Renal cortical epithelial cell (primary cell): ENCODE measurements around the gene MBP. TPM values are rescaled to one million over a fixed set of nuclear protein-coding genes. Genes with fewer than 3 reads are reported as not detected.

ENCODE experiments used
- DNase-seq: peaks from one replicate; pipeline ENCODE4 v3.0.0-alpha.2; 2011; ENCODE audit warnings: low read depth
- total RNA-seq: library from RNA; depleted of rRNA; stranded (reverse); fragments of >200 nt; gene quantifications from 2 replicates; pipeline ENCODE4 v1.2.3, GENCODE V29; 2014

Gene MBP
- 28.8 and 34.0 TPM in 2 replicates for total RNA-seq

DNA sequence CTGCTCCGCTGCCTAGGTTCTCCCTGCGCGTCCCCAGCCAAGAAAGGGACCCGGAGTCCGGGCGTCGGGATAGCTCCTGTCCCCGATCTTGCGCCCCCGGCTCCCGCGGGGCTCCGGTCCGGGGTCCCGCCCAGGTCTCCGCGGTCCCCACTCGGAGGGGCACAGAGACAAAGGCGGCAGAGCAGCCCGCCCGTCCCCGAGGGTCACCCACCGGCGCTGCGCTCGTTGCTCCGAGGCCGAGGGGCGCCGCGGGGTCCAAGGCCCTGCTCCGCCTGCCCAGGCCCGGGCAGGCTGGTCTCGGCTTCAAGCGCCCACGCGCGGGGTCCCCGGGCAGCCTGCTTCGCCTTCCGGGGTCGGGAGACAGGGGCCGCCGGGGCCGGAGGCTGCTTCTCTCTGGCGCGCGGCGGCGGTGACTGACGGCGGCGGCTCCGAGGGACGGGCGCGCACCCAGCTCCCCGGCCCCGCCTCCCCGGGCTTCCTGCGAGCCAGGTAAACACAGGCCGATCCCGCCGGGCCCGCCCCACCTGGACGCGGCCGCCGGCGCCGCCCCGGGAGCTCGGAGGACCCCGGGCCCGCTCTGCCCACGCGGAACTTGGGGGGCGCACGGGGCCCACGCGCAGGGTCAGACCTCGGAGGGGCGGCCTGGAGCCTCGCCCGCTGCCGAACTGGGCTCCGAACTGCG lies at the start of gene MBP:
Gene MBP (minus strand): TSS at position 415 of the 682 bp plus-strand sequence. CDS start 27,522 bp downstream, outside the sequence.
- no peak for DNase-seq

DNA sequence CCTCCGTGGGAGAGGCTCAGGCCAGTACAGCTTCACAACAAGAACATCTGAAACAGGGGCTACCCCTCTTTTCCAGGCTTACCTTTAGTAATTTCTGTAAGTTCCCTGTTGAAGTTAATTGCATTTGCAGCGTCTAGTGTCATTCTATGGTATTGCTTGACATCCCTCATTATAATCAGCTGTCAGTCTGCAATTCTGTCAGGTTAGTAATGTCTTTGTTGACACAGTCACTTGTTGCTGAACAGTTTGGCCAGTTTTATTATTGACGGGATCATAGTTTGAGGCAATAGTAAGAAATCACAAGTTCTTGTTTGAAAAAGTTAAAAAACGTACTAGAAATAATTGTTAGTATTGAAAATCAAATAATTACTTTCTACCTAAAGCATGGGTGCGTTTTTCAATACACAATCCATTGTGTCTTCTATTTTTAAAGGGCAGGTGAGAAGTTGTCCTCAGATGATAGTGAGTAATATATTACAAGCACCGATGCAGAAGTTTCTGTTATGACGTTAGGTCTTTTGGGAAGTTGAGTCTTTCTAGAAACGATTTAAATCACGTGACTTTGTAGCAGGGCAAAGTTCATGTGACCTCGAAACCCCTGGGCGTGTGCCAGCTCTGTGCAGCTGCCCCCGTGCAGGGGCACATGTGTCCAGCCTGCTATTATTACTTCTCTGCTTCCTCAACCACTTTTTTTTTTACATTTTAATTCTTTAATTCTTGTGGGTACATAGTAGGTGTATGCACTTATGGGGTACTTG lies 49.5 kb upstream of the MBP start:
- DNase-seq = no peak

DNA sequence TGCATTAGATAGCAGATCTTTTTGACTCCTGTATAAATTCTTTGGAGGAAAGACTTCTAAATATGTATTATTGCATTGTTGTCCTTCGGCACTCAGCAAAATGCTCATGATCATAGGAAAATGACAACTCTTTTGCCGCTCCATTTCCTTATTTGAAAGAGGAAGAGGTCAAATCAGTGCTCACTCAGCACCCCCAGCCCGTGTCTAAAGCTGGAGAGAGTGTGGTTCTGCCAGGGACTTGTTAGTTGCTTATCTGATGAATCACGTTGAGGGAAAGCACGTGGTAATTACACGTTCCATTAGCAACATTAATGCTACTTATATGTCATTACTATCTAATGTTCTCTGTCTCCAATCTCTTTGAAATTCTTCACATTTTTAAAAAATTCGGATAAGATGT lies 46.0 kb upstream of the MBP start:
- DNase-seq = no peak

DNA sequence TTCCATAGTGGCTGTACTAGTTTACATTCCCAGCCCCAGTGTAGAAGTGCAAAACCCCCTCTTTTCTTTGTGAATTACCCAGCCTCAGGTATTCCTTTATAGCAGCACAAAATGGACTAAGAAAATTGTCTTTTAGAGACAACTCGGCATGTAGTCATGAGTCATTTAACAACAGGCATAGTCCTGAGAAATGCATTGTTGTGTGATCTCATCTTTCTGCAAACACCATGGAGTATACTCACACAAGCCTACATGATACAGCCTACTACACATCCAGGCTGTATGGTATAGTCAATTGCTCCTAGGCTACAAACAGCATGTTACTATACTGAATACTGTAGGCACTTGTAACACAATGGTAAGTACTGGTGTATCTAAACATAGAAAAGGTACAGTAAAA lies 44.4 kb upstream of the MBP start:
- DNase-seq = peak; percentile 50

DNA sequence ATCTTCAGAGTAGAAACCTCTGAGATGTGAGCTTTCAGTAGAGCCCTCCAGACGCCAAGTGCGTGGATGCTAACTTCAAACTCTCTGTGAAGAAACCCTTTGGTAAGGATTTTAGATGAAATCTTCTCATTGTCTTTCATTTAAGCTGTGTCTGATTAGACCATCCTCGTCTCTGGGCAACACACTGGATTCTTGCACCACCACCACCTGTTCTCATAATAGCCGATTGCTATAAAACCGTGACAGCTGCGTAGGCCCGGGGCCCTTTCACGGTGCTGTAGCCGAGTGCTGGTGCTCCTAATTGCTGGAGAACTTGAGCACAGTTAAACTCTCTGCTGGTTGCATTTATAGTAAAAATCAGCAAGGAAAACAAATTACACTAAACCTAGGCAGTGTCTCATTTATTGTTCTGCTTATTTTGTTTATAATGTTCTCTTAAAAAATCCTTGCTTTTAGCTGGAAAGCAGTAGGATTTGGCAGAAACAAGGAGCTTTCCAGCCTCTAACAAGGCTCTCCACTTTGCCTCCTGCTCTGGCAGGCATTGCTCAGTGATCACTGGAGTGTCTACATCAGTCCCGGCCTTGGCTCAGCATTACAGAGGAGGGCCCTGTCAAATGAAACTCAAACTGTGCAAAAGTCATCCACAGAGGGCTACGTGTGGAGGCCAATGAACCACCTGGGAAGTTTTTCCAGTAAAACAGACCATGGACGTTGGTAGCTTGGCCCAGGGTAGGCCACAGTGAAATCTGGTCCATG lies 40.9 kb upstream of the MBP start:
- DNase-seq = no peak

DNA sequence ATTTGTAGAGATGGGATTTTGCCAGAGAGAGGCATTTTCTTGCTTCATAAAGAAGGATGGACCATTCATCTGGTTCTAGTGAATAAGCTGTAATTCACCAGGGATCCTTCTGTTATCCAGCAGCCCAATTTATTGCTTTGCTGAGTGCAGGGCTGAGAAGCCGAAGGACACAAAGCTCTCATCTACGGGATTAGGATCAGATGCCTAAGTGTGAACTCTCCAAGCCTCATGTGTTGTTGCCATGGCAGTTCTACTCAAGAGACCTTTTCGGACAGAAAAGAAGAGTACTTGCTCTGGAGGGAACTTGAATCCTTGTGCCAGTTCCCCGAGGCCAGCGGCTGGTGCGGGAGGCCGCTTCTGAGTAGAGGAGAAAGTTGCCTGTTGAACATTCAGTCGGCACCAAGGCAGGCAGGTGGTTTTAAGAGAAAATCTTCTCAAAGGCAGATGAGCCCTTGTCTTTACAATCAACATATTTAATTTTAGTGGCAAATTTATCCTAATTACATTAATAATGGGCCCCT lies 38.4 kb upstream of the MBP start:
- DNase-seq = no peak

DNA sequence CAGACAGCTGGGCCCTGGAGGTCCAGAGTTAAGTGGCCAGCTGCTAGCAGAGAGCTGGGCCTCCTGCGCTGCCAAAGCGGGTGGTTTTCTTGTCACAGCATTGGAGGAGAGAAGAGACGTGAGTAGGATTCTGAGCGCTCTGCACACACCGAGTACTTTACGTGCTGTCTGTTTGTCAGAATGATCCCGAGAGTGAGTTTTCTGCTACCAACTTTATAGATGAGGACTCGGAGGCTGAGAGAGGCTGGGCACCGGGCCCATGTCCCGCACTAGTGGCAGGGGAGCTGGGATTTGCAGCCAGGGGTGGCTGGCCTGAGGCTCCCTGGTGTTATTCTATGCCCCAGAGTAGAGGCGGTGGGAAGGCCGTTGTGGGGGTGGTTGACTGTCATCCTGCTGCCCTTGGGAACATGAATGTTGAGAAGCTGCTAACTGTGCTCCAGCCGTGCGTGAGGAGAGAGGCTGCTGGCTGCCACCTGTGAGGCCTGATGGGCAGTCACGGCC lies 36.3 kb upstream of the MBP start:
- DNase-seq = no peak

DNA sequence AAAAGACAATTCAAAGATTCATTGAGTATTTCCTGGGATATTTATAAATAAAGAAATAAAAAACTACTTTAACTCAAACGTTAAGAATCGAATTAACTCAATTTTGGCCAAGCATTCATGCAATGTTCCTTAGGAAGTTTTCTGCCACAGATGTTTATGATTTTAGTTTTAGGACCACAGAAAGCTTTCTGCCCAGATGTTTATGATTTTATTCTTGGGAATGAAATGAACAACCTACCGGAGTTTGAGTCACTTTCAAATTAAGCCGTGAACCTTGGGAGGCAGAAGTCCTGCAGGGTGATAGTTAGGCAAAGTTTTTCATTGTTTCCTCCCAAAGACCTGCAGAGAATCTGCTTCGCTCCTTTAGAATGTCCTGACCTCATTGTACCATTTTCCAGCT lies 34.7 kb upstream of the MBP start:
- no peak for DNase-seq

DNA sequence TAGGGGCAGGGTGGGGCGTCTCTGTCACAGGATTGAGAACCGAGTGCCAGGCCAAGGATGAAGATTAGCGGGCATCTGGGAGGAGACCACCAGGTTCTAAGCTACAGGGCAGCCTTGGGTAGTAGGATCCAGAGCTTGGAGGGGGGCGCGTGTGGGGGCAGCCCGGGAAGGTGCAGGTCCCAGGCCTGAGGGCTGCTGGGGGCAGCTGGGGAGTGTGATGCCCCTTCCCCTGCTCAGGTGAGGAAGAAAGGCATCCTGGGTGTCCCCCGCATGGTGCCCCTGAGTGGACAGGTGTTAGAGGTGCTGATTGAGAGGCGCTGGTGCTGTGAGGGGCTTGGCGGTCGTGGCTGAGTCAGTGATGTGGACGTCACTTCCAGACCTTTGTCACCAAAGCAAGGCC lies 33.9 kb upstream of the MBP start:
- no peak for DNase-seq

DNA sequence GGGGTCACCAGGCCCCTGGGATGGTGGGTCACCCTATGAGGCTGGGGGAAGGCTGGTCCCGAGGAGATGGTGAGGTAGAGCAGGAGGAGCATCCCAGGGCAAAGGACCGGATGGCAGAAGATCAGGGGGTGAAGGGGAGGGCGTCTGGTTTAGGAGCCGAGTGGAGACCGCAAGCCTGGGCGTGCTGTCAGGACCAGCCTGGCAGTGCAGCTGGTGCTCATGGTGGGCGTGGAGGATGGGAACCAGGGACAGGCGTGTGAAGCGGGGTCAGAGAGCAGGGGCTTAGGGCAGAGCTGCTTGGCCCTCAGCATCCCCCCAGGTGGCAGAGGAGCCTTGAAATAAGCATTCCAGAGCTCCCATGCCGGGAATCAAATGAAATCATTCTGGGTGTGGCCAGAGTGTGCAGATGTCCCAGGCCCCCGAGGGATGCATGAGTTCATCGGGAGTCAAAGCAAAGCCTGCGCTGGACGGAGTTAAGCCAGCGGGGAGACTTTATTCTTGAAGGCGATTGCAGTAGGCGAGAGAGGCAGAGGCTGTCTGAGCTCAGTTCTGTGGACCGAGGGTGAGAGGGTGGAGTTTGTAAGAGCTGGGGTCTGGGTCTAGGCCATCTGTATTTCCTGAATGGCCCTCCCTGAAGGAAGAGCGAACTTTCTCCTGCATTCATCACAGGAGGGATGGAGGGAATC lies 33.1 kb upstream of the MBP start:
- no peak for DNase-seq

DNA sequence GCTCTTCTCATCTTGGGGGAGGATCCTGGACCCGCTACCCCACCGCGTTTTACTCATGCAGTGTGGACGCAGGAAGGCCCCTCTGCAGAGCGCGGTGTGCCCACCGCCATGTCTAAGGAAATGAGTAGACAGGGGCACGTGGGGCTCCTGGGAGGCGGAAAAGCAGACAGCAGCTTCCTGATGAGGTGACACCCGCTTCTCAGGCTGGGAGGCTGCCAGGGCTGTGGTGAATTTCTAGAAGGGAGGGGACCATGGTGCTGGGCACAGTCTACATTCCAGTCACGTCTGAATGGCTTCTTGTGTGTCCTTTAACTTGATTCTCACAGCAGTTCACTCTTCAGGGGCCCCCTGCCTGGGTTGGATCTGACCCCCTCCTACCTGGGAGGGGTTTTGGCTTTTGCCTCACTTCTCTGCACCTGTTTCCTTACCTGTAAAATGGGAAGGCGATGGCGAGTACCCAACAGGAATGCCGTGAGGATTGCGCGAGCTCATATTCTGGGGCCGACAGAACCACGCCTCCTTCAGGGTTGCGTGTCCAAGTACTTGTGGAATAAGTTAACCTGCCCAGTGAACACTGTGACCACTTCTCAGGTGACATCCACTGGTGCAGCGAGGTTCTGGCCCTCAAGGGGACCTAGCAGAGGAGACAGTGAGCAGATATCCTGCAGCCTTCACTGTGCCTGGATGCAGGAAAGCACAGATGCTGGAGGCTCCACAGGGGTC lies 32.3 kb upstream of the MBP start:
- DNase-seq = peak; percentile 51

DNA sequence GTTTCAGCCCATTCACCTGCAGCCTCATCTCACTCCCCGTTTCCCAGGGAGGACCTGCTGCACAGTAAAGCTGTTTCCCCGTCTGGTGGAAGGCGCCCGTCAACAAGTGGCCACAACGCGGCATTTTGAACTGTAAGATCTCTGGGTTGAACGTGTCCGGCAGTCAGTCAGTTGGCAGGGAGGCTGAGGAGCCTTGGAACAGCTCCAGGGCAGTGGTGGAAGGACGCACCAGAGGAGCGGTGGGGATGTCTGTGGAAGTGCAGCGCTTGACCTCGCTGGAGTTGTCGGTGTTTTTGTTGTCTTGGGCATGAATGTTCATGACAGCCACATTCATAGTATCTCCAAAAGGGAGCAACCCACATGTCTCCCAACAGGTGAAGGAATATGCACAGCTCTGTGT lies 31.4 kb upstream of the MBP start:
- DNase-seq = no peak

DNA sequence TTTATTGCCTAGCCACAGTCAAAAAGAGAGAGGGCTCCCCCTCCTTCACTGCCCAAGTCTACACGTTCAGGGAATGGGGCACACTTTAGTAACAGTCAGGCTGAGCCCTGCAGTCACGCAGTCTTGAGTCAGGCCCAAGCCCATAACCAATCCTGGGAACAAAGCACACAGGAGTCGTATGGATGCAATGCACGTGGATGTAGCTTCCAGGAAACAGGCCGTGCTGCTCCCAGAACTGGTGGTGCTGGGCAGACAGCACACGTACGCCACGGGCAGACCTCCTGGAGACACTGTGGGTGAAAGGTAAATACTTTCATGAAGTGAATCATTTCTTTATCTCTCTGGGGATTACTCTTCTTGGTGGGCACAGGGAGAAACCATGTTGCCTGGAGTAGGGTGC lies 30.0 kb upstream of the MBP start:
- DNase-seq = no peak

DNA sequence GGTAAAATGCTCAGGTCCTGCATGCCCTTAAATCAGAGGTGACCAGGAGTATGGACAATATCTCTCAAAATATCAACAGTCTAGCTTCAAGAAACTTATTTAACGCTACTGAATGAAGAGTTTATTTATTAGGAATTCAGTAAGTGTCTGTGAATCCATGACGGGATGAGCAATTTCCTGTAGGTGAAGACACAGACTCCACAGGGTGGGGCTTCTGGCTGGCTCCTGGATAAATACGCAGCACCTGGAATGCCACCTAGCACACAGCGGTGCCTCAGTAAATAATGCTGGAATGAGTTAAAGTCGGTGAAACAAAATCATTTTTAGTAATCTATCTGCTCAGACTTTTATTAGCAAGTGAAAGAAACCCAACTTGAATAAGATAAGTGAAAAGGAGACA lies 29.4 kb upstream of the MBP start:
- DNase-seq = no peak

DNA sequence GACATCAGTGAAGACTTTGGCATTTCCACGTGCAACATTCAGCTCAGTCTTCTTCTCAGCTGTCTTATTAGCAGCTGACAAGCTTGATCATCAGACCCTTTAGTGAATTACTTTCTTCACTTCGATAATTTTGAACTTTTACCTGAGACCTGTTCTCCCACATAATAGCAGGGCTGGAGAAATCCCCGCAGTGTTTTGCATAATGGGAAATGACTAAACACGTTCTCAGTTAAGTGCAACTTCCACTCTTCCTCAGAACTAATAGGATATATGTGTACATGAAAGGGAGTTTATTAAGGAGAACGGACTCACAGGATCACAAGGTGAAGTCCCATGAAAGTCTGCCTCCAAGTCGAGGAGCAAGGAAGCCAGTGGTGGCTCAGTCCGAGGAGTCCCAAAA lies 28.8 kb upstream of the MBP start:
- no peak for DNase-seq

DNA sequence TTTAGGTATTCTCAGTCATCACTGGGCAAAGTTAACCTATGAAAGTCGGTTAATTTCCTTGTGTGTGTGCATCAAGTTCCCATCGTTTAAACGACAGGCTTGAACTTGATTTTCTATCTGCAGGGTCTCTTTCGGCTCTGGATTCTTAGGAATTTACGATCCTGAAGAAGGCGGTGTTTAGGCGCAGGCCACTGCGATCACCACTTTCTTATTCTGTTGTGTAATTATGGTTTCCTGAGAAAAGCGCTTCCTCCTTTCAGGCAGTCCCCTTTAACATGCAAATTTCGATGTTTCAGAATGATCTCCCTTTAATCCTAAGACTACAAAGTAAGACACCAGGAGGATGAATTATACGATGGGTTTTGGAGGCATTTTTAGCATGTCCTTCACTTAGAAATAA lies 27.9 kb upstream of the MBP start:
- DNase-seq = no peak

DNA sequence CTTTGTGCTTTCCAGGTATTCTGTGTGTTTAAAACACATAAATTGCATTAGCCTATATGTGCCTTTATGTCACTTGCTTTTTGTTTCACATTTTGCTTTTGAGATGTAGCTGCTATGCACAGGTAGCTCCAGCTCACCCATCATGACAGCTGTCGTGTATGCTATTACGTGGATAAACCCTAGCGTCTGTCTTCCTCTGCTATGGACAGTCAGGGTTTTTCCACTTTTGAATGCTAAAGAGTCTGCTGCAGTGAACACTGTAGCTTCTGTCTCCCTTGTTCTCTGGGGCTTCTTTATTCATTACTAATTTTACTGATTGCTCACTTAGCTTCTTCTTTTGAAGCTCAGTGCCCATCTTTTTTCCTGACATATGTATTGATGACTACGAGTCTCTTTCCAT lies 24.7 kb upstream of the MBP start:
- DNase-seq = no peak

DNA sequence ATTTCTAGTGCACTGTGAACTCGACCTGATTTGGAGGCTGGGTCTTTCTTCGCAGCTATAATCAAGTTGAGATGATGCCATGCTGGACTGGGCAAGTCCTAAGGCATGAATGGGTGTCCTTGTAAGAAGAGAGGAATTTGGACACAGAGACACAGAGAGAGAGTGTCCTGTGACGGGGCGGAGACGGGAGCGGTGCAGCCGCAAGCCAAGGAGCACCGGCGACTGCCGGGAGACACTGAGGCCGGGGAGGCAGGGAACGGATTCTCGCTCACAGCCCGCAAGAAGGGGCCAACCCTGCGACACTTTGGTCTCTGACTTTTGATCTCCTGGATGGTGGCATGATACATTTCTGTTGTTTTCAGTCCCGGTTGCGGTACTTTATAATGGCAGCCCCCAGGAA lies 22.4 kb upstream of the MBP start:
- no peak for DNase-seq

DNA sequence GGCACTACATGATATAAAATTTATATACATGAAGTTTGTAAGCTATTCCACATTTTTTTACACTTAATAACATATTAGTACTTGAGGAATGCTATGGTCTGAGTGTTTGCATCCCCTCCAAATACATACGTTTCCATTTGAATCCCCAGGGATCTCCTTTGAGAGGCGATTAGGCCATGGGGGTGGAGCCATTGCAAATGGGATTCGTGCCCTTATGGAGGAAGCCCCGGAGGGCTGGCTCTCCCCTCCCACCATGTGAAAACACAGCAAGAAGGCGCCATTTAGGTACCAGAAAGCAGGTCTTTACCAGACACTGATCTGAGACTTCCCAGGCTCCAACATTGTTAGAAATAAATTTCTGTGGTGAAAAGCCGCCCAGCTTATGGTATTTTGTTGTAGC lies 20.8 kb upstream of the MBP start:
- DNase-seq = no peak

DNA sequence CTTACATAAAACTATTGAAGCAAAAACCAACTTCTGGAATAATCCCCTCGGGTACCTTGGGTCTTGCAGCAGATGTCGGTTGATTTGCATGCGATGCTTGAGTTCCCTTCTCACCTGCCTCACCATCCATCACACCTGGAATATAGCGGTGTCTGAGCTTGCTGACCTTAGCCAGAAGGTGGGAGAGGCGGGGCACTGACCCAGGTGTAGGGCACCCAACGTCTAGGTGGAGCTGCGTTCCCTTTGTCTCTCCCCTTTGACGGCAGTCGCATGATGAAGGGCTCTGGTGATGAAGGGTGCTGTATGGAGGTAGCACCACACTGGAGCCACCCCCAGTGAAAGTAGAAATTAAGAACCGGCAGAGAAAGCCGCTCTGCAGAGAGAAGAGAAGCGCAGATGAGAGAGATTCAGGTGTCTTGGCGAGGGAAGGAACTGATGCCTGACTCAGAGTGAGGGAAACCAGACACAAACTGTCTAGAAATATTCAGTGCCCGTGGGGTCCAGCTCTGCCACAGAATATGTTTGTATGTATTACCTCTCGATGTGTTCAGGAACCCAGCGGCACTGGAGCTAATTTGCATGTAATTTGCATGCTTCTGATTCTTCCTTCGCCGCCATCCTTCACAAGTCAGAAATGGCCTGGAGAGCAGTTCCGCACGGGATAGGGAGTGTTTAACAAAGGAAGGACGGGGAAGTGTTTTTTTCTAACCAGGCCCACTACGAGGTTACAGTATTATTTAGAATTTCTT lies 19.4 kb upstream of the MBP start:
- DNase-seq = no peak
